OCI-LY7 (cell line): ENCODE results near the gene ZG16B. TPM values are rescaled to one million over a fixed set of nuclear protein-coding genes. Genes with fewer than 3 reads are reported as not detected.

Experiments
- BruUV-seq: library from RNA; stranded (reverse); fragments of 400-500 nt; replicated peaks from 2 replicates; lab custom pipeline; 2021; lab: Mats Ljungman, UMichigan
- CTCF ChIA-PET: fragments of 300-600 bp; sonication (Branson Sonifier 250); formaldehyde crosslinking; loops from one replicate; lab custom pipeline; 2022; ENCODE audit warnings: antibody characterized with exemption; ENCODE audit not compliant: unreplicated experiment; lab: Charles Lee
- POLR2A ChIA-PET: fragments of 300-600 bp; sonication (Branson Sonifier 250); formaldehyde crosslinking; loops from one replicate; lab custom pipeline; 2022; ENCODE audit warnings: antibody characterized with exemption; lab: Charles Lee
- DNase-seq: peaks from one replicate; pipeline ENCODE4 v3.0.0-alpha.2; 2015; ENCODE audit warnings: low spot score
- H2AFZ ChIP-seq: fragments of 200-600 bp; sonication (generic), shearing (Covaris generic); 2 replicates; pipeline ENCODE4 v1.6.1; 2014; ENCODE audit warnings: mild to moderate bottlenecking, antibody characterized with exemption, low read length, moderate library complexity
- H3K27ac ChIP-seq: fragments of 200-600 bp; sonication (generic); 2 replicates; pipeline ENCODE4 v1.5.1; 2014; ENCODE audit warnings: mixed run types, low read depth, mild to moderate bottlenecking, moderate library complexity, low read length, inconsistent platforms; ENCODE audit not compliant: poor library complexity, severe bottlenecking
- H3K36me3 ChIP-seq: fragments of 200-600 bp; sonication (generic); 2 replicates; pipeline ENCODE4 v1.6.1; 2014; ENCODE audit warnings: mild to moderate bottlenecking, antibody characterized with exemption, low read length, moderate library complexity, mixed read lengths; ENCODE audit not compliant: insufficient read depth
- H3K4me1 ChIP-seq: fragments of 200-600 bp; sonication (generic); 2 replicates; pipeline ENCODE4 v1.5.1; 2014; ENCODE audit warnings: mild to moderate bottlenecking, low read length; ENCODE audit not compliant: insufficient read depth, poor library complexity, severe bottlenecking
- H3K4me2 ChIP-seq: fragments of 200-600 bp; sonication (generic); 2 replicates; pipeline ENCODE4 v1.6.1; 2014; ENCODE audit warnings: mild to moderate bottlenecking, low read length
- H3K4me3 ChIP-seq: fragments of 200-600 bp; sonication (generic); 2 replicates; pipeline ENCODE4 v1.5.1; 2014; ENCODE audit warnings: mild to moderate bottlenecking, low read depth, low read length; ENCODE audit not compliant: poor library complexity, severe bottlenecking
- H3K79me2 ChIP-seq: fragments of 200-600 bp; sonication (generic); 2 replicates; pipeline ENCODE4 v1.6.1; 2016; ENCODE audit warnings: low read depth, mild to moderate bottlenecking, low read length, moderate library complexity, mixed read lengths; ENCODE audit not compliant: insufficient read depth
- H3K9me2 ChIP-seq: fragments of 200-600 bp; sonication (generic); 2 replicates; pipeline ENCODE4 v1.6.1; 2016; ENCODE audit warnings: mild to moderate bottlenecking, low read length, mixed read lengths; ENCODE audit not compliant: insufficient read depth
- H3K9me3 ChIP-seq: fragments of 200-600 bp; sonication (generic); 2 replicates; pipeline ENCODE4 v1.6.1; 2014; ENCODE audit warnings: mild to moderate bottlenecking, mixed run types, low read length, mixed read lengths
- H4K20me1 ChIP-seq: fragments of 200-600 bp; sonication (generic); 2 replicates; pipeline ENCODE4 v1.6.1; 2014; ENCODE audit warnings: mild to moderate bottlenecking, antibody characterized with exemption, low read length, moderate library complexity, mixed read lengths; ENCODE audit not compliant: insufficient read depth
- CTCF ChIP-seq: fragments of 200-600 bp; sonication (generic); conservative IDR thresholded peaks from 2 replicates; pipeline ENCODE4 v1.5.1; 2014; ENCODE audit warnings: mild to moderate bottlenecking, antibody characterized with exemption, low read length, moderate library complexity, mixed read lengths
- EZH2phosphoT487 ChIP-seq: fragments of 200-600 bp; sonication (generic); IDR thresholded peaks from 2 replicates; pipeline ENCODE4 v1.6.1; 2018; ENCODE audit warnings: low read depth, borderline replicate concordance, mild to moderate bottlenecking, mixed run types, antibody characterized with exemption, low read length, moderate library complexity, mixed read lengths
- intact Hi-C: fragments of 100-400 bp; cut with micrococcal nuclease; formaldehyde crosslinking; loops from one replicate; pipeline ENCODE4 v1.10.0; 2022; ENCODE audit not compliant: unreplicated experiment
- total RNA-seq, 2 experiments: library from RNA; depleted of rRNA in 1 of 2; stranded (reverse); fragments of >200 nt in 1 of 2; shearing (Covaris generic) in 1 of 2; gene quantifications; 2 replicates each; pipeline ENCODE4 v1.2.3, GENCODE V29; 2014 to 2022

Gene ZG16B
- total RNA-seq, 2 experiments from 2014 or later, result 2.5 to 4.0 TPM

DNA sequence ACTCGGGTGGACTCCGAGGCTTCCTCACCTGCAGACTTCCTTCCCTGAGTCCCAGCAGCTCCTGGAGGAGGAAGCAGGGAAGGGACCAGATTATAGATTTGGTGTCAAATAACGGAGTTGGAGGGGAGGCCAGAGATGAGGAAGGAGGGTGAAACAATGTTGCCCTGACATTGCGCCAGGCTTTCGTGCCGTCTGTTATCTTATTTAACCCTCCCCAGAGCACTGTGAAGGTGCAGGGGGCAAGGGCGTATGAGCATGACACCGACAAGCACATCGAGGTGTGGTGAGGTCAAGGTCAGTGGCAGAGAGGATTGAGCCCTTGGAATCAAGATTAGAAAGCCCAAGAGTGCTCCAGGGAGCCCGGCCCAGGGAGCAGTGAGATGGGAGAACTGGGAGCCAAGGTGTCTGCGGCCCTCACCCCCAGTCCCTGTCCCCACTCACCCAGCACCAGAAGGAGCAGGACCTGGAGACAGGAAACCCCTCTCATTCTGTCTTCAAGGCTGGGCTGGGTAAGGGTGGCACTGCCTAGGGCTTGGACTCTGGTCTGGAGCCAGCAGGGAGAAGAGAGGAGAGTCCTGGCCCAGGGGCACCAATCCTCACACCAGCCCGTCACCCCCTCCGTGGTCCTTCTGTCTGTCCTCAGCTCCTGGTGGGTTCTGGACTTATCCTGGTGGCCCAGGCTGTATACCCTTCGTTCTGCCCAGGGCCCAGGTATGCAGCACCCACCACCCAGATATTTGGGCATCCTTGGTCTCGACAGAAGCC lies 43.9 kb upstream of the ZG16B start:
- Histone ChIP-seq H3K4me1 (no peaks in the 10 kb centered on the region), H4K20me1 (no peaks in the 10 kb centered on the region), H3K4me3 (no peak overlapping the region), H3K27ac (no peak overlapping the region), H3K4me2 (no peak overlapping the region), H3K9me2 (no peaks in the 10 kb centered on the region), H3K9me3 (no peaks in the 10 kb centered on the region), H3K79me2 (no peaks in the 10 kb centered on the region), H2AFZ (no peak overlapping the region), H3K36me3 (no peaks in the 10 kb centered on the region)
- DNase-seq, result no peak
- intact Hi-C loops, result no loop called here
- no TSS peak for BruUV-seq
- ChIA-PET CTCF (interaction anchor here (0.6 kb wide), 1 partner anchor 800 kb away, joined by 3 read pairs; no protein-coding TSS in a partner anchor), POLR2A (no interaction called here)
- TF ChIP-seq EZH2phosphoT487, result no peak
- TF ChIP-seq CTCF, result no peak

DNA sequence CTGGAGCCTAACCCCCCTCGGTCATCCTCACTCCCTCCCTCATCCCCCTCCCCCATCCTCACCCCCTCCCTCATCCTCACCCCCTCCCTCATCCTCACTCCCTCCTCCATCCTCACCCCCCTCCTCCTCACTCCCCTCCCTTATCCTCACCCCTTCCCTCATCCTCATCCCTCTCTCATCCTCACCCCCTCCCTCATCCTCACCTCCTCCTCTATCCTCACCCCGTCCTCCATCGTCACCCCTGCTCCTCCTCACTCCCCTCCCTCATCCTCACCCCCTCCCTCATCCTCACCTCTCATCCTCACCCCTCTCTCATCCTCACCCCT lies 43.3 kb upstream of the ZG16B start:
- H3K27ac ChIP-seq, result no peak overlapping the region
- H2AFZ ChIP-seq, result no peak overlapping the region
- intact Hi-C loops, result no loop called here
- no peak overlapping the region for H3K4me3 ChIP-seq
- no peaks in the 10 kb centered on the region for H3K79me2 ChIP-seq
- TF ChIP-seq CTCF, result no peak
- TF ChIP-seq EZH2phosphoT487, result no peak
- POLR2A ChIA-PET, result no interaction called here
- H3K4me2 ChIP-seq, result no peak overlapping the region
- H4K20me1 ChIP-seq, result no peaks in the 10 kb centered on the region
- BruUV-seq, result no TSS peak
- DNase-seq, result no peak
- H3K36me3 ChIP-seq, result no peaks in the 10 kb centered on the region
- H3K4me1 ChIP-seq, result no peaks in the 10 kb centered on the region
- no peaks in the 10 kb centered on the region for H3K9me3 ChIP-seq
- H3K9me2 ChIP-seq, result no peaks in the 10 kb centered on the region
- CTCF ChIA-PET, result no interaction called here

DNA sequence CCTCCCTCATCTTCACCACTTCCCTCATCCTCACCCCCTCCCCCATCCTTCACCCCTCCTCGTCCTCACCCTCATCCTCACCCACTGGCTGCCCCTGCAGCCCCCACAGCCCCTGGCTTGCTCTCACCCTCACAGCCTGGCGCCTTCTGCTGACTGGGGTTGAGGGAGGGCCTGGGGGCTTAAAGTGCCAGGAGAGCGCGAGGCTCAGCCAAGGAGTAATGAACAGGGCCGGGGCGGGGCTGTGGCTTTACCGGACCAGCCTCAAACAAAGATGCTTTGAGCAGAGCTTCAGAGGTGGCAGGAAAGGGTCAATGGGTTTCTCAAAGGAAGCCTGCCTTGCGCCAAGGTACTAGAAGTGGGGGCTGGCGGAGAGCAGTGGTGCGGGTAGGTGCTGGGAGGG lies 42.7 kb upstream of the ZG16B start, which contains the start of gene PRSS33:
TSS of gene PRSS33 (minus strand) at position 155 of the 400 bp plus-strand sequence. CDS start 1,013 bp downstream, outside the sequence.
- Histone ChIP-seq H3K9me2 (no peaks in the 10 kb centered on the region), H3K36me3 (no peaks in the 10 kb centered on the region), H3K4me3 (no peak within 1 kb of the TSS), H3K9me3 (no peaks in the 10 kb centered on the region), H3K79me2 (no peaks in the 10 kb centered on the region), H3K4me1 (no peaks in the 10 kb centered on the region), H3K4me2 (no peak within 1 kb of the TSS), H3K27ac (no peak within 1 kb of the TSS), H2AFZ (no peak within 1 kb of the TSS), H4K20me1 (no peaks in the 10 kb centered on the region)
- intact Hi-C loops, result no loop called here
- CTCF ChIA-PET, result no interaction called here
- TF ChIP-seq CTCF (no peak), EZH2phosphoT487 (no peak)
- DNase-seq, result no peak
- POLR2A ChIA-PET, result no interaction called here
- BruUV-seq, result no TSS peak
